DOHH2 (cell line): ENCODE results near the gene WNT3.

Source experiments
- CTCF ChIP-seq: fragments of 200-600 bp; sonication (generic); IDR thresholded peaks from one replicate; pipeline ENCODE4 v1.5.1; 2014; ENCODE audit warnings: antibody characterized with exemption, mild to moderate bottlenecking, low read depth, low read length; ENCODE audit not compliant: poor library complexity, severe bottlenecking
- EZH2phosphoT487 ChIP-seq: fragments of 200-600 bp; sonication (generic); IDR thresholded peaks from 2 replicates; pipeline ENCODE4 v1.6.1; 2017; ENCODE audit warnings: borderline replicate concordance, mild to moderate bottlenecking, antibody characterized with exemption, low read length, moderate library complexity, mixed read lengths

- TF ChIP-seq CTCF (no peak), EZH2phosphoT487 (no peak)
Observed at GRCh38 chr17:46741122-46741730, 77.3 kb downstream of the WNT3 start.
